HEK293T (cell line): ENCODE data around the gene C3orf22.

ENCODE experiments used
- ARNT ChIP-seq: fragments of 450-650 bp; IDR thresholded peaks from 2 replicates; pipeline ENCODE4 v1.6.1; 2017; ENCODE audit warnings: mild to moderate bottlenecking
- ELF4 ChIP-seq: fragments of 450-650 bp; IDR thresholded peaks from 2 replicates; pipeline ENCODE4 v1.6.1; 2017; ENCODE audit warnings: antibody characterized with exemption
- FOXM1 ChIP-seq: fragments of 450-650 bp; IDR thresholded peaks from 2 replicates; pipeline ENCODE4 v1.6.1; 2017; ENCODE audit warnings: mild to moderate bottlenecking, borderline replicate concordance
- TARDBP ChIP-seq: fragments of 450-650 bp; IDR thresholded peaks from 2 replicates; pipeline ENCODE4 v1.6.1; 2016

- TF ChIP-seq FOXM1: no peak
- no peak for TF ChIP-seq ELF4
- no peak for TF ChIP-seq TARDBP
- no peak for TF ChIP-seq ARNT
Measured at GRCh38 chr3:126528800-126529541, 29.8 kb downstream of the C3orf22 start.
